ENCODE measurements around the gene TRIM36.
A peak's percentile ranks its signal among the peaks of the same experiment; 100 is the strongest.

TRIM36 gene

GRCh38 chr5:115170929-115171510, 1.3 kb upstream of the TRIM36 start:
- Mint-ChIP-seq H3K27ac (no peak overlapping the region), H3K36me3 (ENCODE audit: low read depth) (peaks cover 24% of the 10 kb centered on the region), H3K4me1 (peaks cover 6% of the 10 kb centered on the region), H3K9me3 (peaks cover 15% of the 10 kb centered on the region), H3K4me3 (peak overlapping the region; percentile 82 to 84 (median 84)), H3K27me3 (ENCODE audit: low read depth) (peaks cover 73% of the 10 kb centered on the region)
- TF ChIP-seq CTCF (IDR thresholded peaks at IDR 0.05; ENCODE audit: unreplicated experiment in 3 of 3) = no peak

- H3K27ac Mint-ChIP-seq = no peak overlapping the region
- peaks cover 6% of the 10 kb centered on the region for H3K4me1 Mint-ChIP-seq
- peaks cover 68% of the 10 kb centered on the region for H3K27me3 Mint-ChIP-seq (ENCODE audit: low read depth)
- H3K4me3 Mint-ChIP-seq = peak overlapping the region; percentile 86 to 88 (median 87)
- H3K9me3 Mint-ChIP-seq = peaks cover 15% of the 10 kb centered on the region
- TF ChIP-seq CTCF (IDR thresholded peaks at IDR 0.05; ENCODE audit: unreplicated experiment in 3 of 3) = no peak
- H3K36me3 Mint-ChIP-seq (ENCODE audit: low read depth) = peaks cover 24% of the 10 kb centered on the region
Observed at GRCh38 chr5:115170134-115170928, 623 bp upstream of the TRIM36 start.

GRCh38 chr5:115168829-115169486, 750 bp downstream of the TRIM36 start:
- TF ChIP-seq CTCF (IDR thresholded peaks at IDR 0.05; ENCODE audit: unreplicated experiment in 3 of 3) = no peak
- Mint-ChIP-seq H3K36me3 (ENCODE audit: low read depth) (peaks cover 30% of the 10 kb centered on the region), H3K27ac (no peak overlapping the region), H3K27me3 (ENCODE audit: low read depth) (peaks cover 54% of the 10 kb centered on the region), H3K4me1 (peaks cover 6% of the 10 kb centered on the region), H3K9me3 (peaks cover 21% of the 10 kb centered on the region), H3K4me3 (peak overlapping the region; percentile 86 to 88 (median 87))

- Mint-ChIP-seq H3K4me3 (no peak overlapping the region), H3K27ac (no peak overlapping the region), H3K36me3 (ENCODE audit: low read depth) (peaks cover 30% of the 10 kb centered on the region), H3K4me1 (peaks cover 6% of the 10 kb centered on the region), H3K27me3 (ENCODE audit: low read depth) (peaks cover 33% of the 10 kb centered on the region), H3K9me3 (peaks cover 21% of the 10 kb centered on the region)
- TF ChIP-seq CTCF (IDR thresholded peaks at IDR 0.05; ENCODE audit: unreplicated experiment in 3 of 3) = no peak
Observed at GRCh38 chr5:115166744-115167393, 2.8 kb downstream of the TRIM36 start.

- Mint-ChIP-seq H3K27ac (no peak overlapping the region), H3K27me3 (ENCODE audit: low read depth) (peaks cover 22% of the 10 kb centered on the region), H3K9me3 (peaks cover 21% of the 10 kb centered on the region), H3K4me1 (peaks cover 6% of the 10 kb centered on the region), H3K36me3 (ENCODE audit: low read depth) (peaks cover 30% of the 10 kb centered on the region), H3K4me3 (no peak overlapping the region)
- no peak for TF ChIP-seq CTCF (IDR thresholded peaks at IDR 0.05; ENCODE audit: unreplicated experiment in 3 of 3)
Observed at GRCh38 chr5:115165790-115166189, 3.9 kb downstream of the TRIM36 start.
